IPS-20b (cell line): ENCODE measurements around the gene GBF1.

Source experiments
- H3K27ac ChIP-seq: one replicate; pipeline ENCODE4 v1.5.1; 2013; ENCODE audit warnings: low read length
- H3K27me3 ChIP-seq: 2 replicates; pipeline ENCODE4 v1.6.1; 2013; ENCODE audit warnings: mild to moderate bottlenecking, low read length, inconsistent platforms; ENCODE audit not compliant: insufficient read depth
- H3K36me3 ChIP-seq: 2 replicates; pipeline ENCODE4 v1.6.1; 2013; ENCODE audit warnings: low read depth, mild to moderate bottlenecking, inconsistent platforms, low read length, moderate library complexity; ENCODE audit not compliant: insufficient read depth
- H3K4me1 ChIP-seq: 2 replicates; pipeline ENCODE4 v1.6.1; 2013; ENCODE audit warnings: mild to moderate bottlenecking, control low read depth, inconsistent platforms, low read length, moderate library complexity; ENCODE audit not compliant: insufficient read depth
- H3K4me3 ChIP-seq: 2 replicates; pipeline ENCODE4 v1.5.1; 2013; ENCODE audit warnings: mild to moderate bottlenecking, low read length, inconsistent platforms
- H3K9ac ChIP-seq: 2 replicates; pipeline ENCODE4 v1.6.1; 2013; ENCODE audit warnings: low read depth, mild to moderate bottlenecking, inconsistent platforms, low read length, moderate library complexity
- H3K9me3 ChIP-seq: 2 replicates; pipeline ENCODE4 v1.6.1; 2013; ENCODE audit warnings: mild to moderate bottlenecking, low read depth, low read length, inconsistent platforms; ENCODE audit not compliant: insufficient read depth

Gene GBF1

GRCh38 chr10:102398172-102399020 lies 153.1 kb downstream of the GBF1 start:
- peaks cover 10% of the 10 kb centered on the region for H3K4me1 ChIP-seq
- no peak overlapping the region for H3K9ac ChIP-seq
- peaks cover 22% of the 10 kb centered on the region for H3K36me3 ChIP-seq
- no peak overlapping the region for H3K27ac ChIP-seq
- no peaks in the 10 kb centered on the region for H3K9me3 ChIP-seq
- no peak overlapping the region; the same call in 1 of the 2 replicates for H3K4me3 ChIP-seq
- peaks cover 26% of the 10 kb centered on the region for H3K27me3 ChIP-seq

DNA sequence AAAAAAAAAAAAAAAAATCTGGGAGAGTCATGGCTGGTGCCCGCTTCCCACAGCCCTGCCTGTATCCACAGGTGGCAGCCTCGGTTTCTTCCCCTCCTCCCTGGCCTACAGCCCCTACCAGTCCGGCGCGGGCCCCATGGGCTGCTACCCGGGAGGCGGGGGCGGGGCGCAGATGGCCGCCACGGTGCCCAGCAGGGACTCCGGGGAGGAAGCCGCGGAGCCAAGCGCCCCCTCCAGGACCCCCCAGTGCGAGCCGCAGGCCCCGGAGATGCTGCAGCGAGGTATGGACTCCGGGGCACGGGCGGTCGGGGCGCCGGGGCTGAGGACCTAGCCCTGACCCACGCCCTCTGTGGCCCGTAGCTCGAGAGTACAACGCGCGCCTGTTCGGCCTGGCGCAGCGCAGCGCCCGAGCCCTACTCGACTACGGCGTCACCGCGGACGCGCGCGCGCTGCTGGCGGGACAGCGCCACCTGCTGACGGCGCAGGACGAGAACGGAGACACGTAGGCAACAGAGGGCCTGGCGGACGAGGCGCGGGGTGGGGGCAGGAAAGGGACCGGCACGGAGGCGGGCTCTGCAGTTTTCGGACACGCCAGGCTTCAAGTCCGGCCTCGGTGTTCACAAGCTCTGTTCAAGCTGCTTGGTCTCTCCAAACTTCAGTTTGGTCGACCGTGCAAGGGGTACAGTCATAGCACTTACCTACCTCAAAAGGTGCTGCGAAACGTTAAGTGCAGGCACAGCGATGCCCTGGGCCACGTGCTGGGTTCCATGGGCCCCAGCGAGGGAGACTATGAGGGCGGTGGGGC lies 154.1 kb downstream of the GBF1 start:
- Histone ChIP-seq H3K4me1 (peaks cover 10% of the 10 kb centered on the region), H3K27me3 (peaks cover 18% of the 10 kb centered on the region), H3K9me3 (no peaks in the 10 kb centered on the region), H3K4me3 (peak overlapping the region; percentile 68), H3K27ac (no peak overlapping the region), H3K36me3 (peaks cover 22% of the 10 kb centered on the region), H3K9ac (peak overlapping the region; percentile 36; the same call in 1 of the 2 replicates)

- H3K4me3 ChIP-seq, result peak overlapping the region; percentile 68; the same call in 1 of the 2 replicates
- peaks cover 22% of the 10 kb centered on the region for H3K36me3 ChIP-seq
Observed at GRCh38 chr10:102400076-102400475, 154.7 kb downstream of the GBF1 start.

DNA sequence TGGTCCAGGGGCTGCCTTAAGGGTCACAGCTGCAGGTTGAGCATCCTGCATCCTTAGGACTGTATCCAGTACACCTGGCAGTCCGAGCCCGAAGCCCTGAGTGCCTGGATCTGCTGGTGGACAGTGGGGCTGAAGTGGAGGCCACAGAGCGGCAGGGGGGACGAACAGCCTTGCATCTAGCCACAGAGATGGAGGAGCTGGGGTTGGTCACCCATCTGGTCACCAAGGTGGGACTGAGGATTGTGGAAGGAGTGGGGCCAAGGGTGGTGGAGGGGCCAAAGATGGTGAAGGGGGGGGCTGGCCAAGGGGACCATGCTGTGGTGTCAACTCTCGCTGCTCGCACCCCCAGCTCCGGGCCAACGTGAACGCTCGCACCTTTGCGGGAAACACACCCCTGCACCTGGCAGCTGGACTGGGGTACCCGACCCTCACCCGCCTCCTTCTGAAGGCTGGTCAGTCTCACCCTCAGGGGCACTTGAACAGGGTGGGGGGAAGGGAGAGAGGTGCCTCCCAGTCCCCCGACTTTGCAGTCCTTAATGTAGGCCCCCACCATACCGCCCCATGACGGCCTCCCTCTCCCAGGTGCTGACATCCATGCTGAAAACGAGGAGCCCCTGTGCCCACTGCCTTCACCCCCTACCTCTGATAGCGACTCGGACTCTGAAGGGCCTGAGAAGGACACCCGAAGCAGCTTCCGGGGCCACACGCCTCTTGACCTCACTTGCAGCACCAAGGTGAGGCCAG lies 155.4 kb downstream of the GBF1 start:
- no peak overlapping the region for H3K27ac ChIP-seq
- no peaks in the 10 kb centered on the region for H3K9me3 ChIP-seq
- no peak overlapping the region for H3K4me3 ChIP-seq
- no peak overlapping the region for H3K9ac ChIP-seq
- peaks cover 22% of the 10 kb centered on the region for H3K36me3 ChIP-seq
- peaks cover 6% of the 10 kb centered on the region for H3K4me1 ChIP-seq
- peaks cover 9% of the 10 kb centered on the region for H3K27me3 ChIP-seq

More at GRCh38 chr10:102400076-102400475, 154.7 kb downstream of the GBF1 start:
- H3K9me3 ChIP-seq, result no peaks in the 10 kb centered on the region
- H3K4me1 ChIP-seq, result peaks cover 6% of the 10 kb centered on the region
- H3K27ac ChIP-seq, result no peak overlapping the region
- peaks cover 11% of the 10 kb centered on the region for H3K27me3 ChIP-seq
- H3K9ac ChIP-seq, result no peak overlapping the region

GRCh38 chr10:102401342-102401654 lies 156.0 kb downstream of the GBF1 start:
- Histone ChIP-seq H3K9ac (no peak overlapping the region), H3K36me3 (peaks cover 22% of the 10 kb centered on the region), H3K27ac (no peak overlapping the region), H3K9me3 (no peaks in the 10 kb centered on the region), H3K4me1 (peaks cover 2% of the 10 kb centered on the region), H3K4me3 (no peak overlapping the region), H3K27me3 (peaks cover 14% of the 10 kb centered on the region)

DNA sequence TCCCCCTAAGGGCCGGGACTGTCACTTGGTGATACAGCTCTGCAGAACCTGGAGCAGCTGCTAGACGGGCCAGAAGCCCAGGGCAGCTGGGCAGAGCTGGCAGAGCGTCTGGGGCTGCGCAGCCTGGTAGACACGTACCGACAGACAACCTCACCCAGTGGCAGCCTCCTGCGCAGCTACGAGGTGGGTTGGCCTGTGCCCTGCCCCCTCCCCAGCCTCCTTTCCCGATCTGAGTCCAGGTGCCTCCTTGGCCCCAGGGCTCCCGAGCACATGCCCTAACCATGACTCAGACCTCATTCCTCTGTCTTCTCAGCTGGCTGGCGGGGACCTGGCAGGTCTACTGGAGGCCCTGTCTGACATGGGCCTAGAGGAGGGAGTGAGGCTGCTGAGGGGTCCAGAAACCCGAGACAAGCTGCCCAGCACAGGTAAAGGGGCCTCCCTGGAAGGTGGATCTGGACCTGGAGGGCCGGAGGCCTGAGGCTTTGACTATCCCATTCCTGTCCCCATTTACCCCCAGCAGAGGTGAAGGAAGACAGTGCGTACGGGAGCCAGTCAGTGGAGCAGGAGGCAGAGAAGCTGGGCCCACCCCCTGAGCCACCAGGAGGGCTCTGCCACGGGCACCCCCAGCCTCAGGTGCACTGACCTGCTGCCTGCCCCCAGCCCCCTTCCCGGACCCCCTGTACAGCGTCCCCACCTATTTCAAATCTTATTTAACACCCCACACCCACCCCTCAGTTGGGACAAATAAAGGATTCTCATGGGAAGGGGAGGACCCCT lies 156.6 kb downstream of the GBF1 start:
- Histone ChIP-seq H3K9ac (no peak overlapping the region), H3K27ac (no peak overlapping the region), H3K4me1 (no peaks in the 10 kb centered on the region), H3K4me3 (no peak overlapping the region), H3K27me3 (peaks cover 18% of the 10 kb centered on the region), H3K9me3 (no peaks in the 10 kb centered on the region), H3K36me3 (peaks cover 22% of the 10 kb centered on the region)

DNA sequence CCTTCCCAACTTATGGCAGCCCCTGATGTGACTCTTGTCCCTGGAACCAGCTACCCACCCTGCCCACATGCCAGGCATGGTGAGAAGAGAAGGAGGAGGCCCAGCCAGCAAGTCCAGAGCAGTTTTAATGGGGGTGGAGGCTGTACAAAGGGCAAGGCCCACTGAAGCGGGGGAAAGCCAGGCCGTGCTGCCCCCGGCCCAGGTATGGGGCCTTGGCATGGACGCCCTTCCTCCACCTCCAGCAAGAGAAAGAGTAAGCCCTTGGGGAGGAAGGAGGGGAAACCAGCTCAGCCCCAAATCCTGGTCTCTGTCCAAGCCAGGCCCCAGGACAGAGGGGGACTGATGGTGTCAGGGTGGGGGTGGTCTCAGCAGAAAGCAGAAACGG lies 157.2 kb downstream of the GBF1 start:
- Histone ChIP-seq H3K36me3 (peaks cover 20% of the 10 kb centered on the region), H3K9ac (no peak overlapping the region)

GRCh38 chr10:102403115-102403514 lies 157.8 kb downstream of the GBF1 start:
- Histone ChIP-seq H3K36me3 (peaks cover 14% of the 10 kb centered on the region), H3K9ac (no peak overlapping the region), H3K4me1 (no peaks in the 10 kb centered on the region), H3K9me3 (no peaks in the 10 kb centered on the region), H3K27me3 (peaks cover 30% of the 10 kb centered on the region), H3K4me3 (no peak overlapping the region), H3K27ac (no peak overlapping the region)

More for the DNA sequence above, 157.2 kb downstream of the GBF1 start:
- peaks cover 24% of the 10 kb centered on the region for H3K27me3 ChIP-seq
- no peak overlapping the region for H3K27ac ChIP-seq
- no peak overlapping the region for H3K4me3 ChIP-seq
- no peaks in the 10 kb centered on the region for H3K4me1 ChIP-seq
- no peaks in the 10 kb centered on the region for H3K9me3 ChIP-seq

DNA sequence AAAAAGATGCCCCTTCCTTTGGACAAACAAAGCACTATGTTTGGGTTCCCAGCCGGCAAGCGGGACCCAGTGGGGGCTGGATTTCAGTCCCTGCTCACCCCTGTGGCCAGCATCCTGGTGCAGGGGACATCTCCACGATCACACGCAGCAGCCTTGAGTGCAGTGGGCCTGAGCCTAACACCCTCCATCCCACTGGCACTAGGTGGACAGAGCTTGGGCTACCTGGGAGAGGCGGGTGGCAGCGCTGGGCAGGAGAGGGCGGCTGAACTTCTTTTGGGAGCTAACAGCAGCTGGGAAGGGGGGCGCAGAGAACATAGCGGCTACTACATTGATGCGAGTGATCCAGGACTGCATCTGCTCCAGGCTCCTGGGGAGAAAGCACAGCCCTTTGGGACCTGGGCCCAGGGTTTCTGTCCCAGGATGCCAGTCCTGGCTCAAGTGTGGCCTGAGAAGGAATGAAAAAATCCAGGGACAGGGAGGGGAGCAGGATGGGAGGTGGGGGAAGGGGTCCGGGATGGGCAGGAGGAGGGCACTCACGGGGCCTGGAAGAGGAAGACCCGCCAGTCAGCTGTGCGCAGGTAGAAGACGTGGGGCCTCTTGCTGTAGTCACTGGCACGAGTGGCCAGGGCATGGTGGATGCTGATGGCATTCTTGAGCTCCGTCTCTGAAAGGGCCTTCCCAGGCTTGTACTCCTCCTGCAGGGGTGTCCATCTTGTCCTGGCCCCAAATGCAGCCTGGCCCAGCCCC lies 159.2 kb downstream of the GBF1 start:
- Histone ChIP-seq H3K4me1 (no peaks in the 10 kb centered on the region; the same call in 1 of the 2 replicates), H3K27ac (no peak overlapping the region)

DNA sequence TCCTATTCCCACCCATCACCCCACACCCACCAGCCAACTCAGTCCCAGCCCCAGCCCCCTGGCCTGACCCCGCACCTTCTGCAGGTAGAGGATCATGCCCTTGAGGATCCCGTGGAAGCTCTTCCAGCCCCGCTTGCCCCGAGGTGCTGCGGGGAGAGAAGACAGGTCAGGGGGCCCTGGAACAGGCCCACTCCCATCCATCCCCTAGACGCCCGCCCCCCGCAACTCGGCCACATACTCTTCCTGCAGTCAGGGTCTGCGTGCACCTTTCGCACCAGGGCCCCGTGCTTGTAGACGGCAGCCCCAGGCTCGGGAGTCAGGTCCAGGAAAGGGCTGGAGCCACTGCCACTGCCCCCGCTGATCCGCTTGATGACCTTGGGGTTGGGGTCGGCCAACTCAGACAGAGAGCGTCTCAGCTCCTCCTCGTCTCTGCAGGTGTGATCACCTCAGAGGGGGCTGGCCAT lies 159.8 kb downstream of the GBF1 start:
- Histone ChIP-seq H3K4me3 (no peak overlapping the region), H3K27ac (no peak overlapping the region), H3K9ac (no peak overlapping the region), H3K4me1 (no peaks in the 10 kb centered on the region; the same call in 1 of the 2 replicates), H3K27me3 (peaks cover 43% of the 10 kb centered on the region), H3K36me3 (peaks cover 11% of the 10 kb centered on the region), H3K9me3 (no peaks in the 10 kb centered on the region)

More for the DNA sequence above, 159.2 kb downstream of the GBF1 start:
- Histone ChIP-seq H3K4me3 (no peak overlapping the region), H3K9me3 (no peaks in the 10 kb centered on the region), H3K9ac (no peak overlapping the region), H3K36me3 (peaks cover 11% of the 10 kb centered on the region), H3K27me3 (peaks cover 43% of the 10 kb centered on the region)
